Left kidney (tissue), 2 donors: ENCODE data around the gene WDPCP. TPM values are rescaled to one million over a fixed set of nuclear protein-coding genes. Genes with fewer than 3 reads are reported as not detected.
"Not testable (repeated sequence)": the region's sequence is repeated elsewhere in the genome, so short reads cannot be mapped to it uniquely, and the experiment has no call there.

Experiments used
- DNase-seq: peaks from one replicate; pipeline ENCODE4 v3.0.0-alpha.2; 2013
- polyA plus RNA-seq: library from polyadenylated mRNA; unstranded; fragments of 120-200 nt; gene quantifications from one replicate; pipeline ENCODE4 v1.2.1, GENCODE V29; 2013; ENCODE audit not compliant: insufficient read length

Gene WDPCP
- polyA plus RNA-seq, 1 donor: 16.4 TPM

GRCh38 chr2:63104482-63104881, 483.8 kb downstream of the WDPCP start:
- DNase-seq: no peak

- DNase-seq: no peak
These were observed 486.3 kb downstream of the WDPCP start for GRCh38 chr2:63101954-63102353.

GRCh38 chr2:63099032-63099431, 489.2 kb downstream of the WDPCP start:
- DNase-seq: no peak

GRCh38 chr2:63096491-63096890, 491.8 kb downstream of the WDPCP start:
- no peak for DNase-seq

- DNase-seq: no peak
These were observed 494.8 kb downstream of the WDPCP start for GRCh38 chr2:63093502-63093901.

- DNase-seq: no peak
These were observed 495.4 kb downstream of the WDPCP start for GRCh38 chr2:63092857-63093256.

GRCh38 chr2:63092401-63092800, 495.9 kb downstream of the WDPCP start:
- DNase-seq: no peak

GRCh38 chr2:63086687-63087086, 501.6 kb downstream of the WDPCP start:
- no peak for DNase-seq

- DNase-seq: no peak
These were observed 506.9 kb downstream of the WDPCP start for GRCh38 chr2:63081404-63081803.

GRCh38 chr2:63078852-63079606, 509.2 kb downstream of the WDPCP start:
- no peak for DNase-seq

GRCh38 chr2:63074399-63074798, 513.9 kb downstream of the WDPCP start:
- DNase-seq: not testable (repeated sequence)

- no peak for DNase-seq
These were observed 514.3 kb downstream of the WDPCP start for GRCh38 chr2:63073994-63074393.

GRCh38 chr2:63071664-63072063, 516.6 kb downstream of the WDPCP start:
- no peak for DNase-seq

Other genes starting within 250 kb of the WDPCP start
- 431 TPM for gene MDH1, start 486 bp upstream of the WDPCP start, polyA plus RNA-seq